ENCODE measurements around the gene PGAM1. TPM values are rescaled to one million over a fixed set of nuclear protein-coding genes. Genes with fewer than 3 reads are reported as not detected.
A peak's percentile ranks its signal among the peaks of the same experiment; 100 is the strongest.
"Not testable (repeated sequence)": the region's sequence is repeated elsewhere in the genome, so short reads cannot be mapped to it uniquely, and the experiment has no call there.

PGAM1 gene
- total and polyA plus RNA-seq, 8 donors: 29.2 to 180 (median 107) TPM

GRCh38 chr10:97411406-97411805, 14.6 kb upstream of the PGAM1 start:
- Histone ChIP-seq H3K4me1 (peaks cover 10 to 36% (median 16%) of the 10 kb centered on the region in 4 donors), H3K36me3 (no peaks in the 10 kb centered on the region), H3K9me3 (no peaks in the 10 kb centered on the region), H3K27ac (no peak overlapping the region), H3K4me3 (no peak overlapping the region), H3K27me3 (no peaks in the 10 kb centered on the region)
- WGBS, 5 donors: 67 to 77% (median 75%) methylated on average over 4 of the region's 4 CpGs
- TF ChIP-seq POLR2AphosphoS5 (IDR thresholded peaks at IDR 0.05) (no peak), CTCF (IDR thresholded peaks at IDR 0.05) (no peak), POLR2A (IDR thresholded peaks at IDR 0.05) (no peak), EP300 (IDR thresholded peaks at IDR 0.05) (no peak)
- intact Hi-C loops (cut with DNase I; ENCODE audit: low total_unique reads): no loop called here
- DNase-seq: no peak

DNA sequence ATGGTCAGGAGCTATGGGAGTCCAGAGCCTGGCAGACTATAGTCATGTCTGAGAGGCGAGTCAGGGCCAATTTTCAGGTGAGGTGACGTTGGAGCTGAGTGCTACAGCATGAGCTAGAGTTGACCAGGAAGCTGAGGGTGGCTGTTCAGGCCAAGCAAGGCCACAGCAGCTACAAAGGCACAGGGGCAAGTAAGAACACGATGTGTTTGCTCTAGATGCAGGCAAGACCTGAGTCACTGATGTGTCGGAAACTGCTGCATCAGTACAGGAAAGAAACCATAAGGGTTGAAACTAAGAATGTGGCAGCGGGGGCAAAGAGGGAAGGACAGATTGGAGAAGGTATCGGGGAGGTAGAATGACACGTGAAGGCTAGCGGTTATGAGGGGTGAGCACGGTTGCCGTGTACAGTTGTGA, 13.1 kb upstream of the PGAM1 start:
- Histone ChIP-seq H3K9me3 (no peaks in the 10 kb centered on the region), H3K27ac (peak overlapping the region in 1 of 5 donors; percentile 10), H3K27me3 (no peaks in the 10 kb centered on the region), H3K36me3 (no peaks in the 10 kb centered on the region), H3K4me1 (peaks cover 0 to 21% (median 6%) of the 10 kb centered on the region in 4 donors), H3K4me3 (no peak overlapping the region)
- 67 to 82% (median 70%) methylated on average over 10 of the region's 10 CpGs for WGBS, 5 donors
- intact Hi-C loops (cut with DNase I; ENCODE audit: low total_unique reads): no loop called here
- DNase-seq: no peak
- peak in 1 of 3 donors; percentile 3 for TF ChIP-seq POLR2AphosphoS5 (IDR thresholded peaks at IDR 0.05)
- TF ChIP-seq POLR2A (IDR thresholded peaks at IDR 0.05): no peak

DNA sequence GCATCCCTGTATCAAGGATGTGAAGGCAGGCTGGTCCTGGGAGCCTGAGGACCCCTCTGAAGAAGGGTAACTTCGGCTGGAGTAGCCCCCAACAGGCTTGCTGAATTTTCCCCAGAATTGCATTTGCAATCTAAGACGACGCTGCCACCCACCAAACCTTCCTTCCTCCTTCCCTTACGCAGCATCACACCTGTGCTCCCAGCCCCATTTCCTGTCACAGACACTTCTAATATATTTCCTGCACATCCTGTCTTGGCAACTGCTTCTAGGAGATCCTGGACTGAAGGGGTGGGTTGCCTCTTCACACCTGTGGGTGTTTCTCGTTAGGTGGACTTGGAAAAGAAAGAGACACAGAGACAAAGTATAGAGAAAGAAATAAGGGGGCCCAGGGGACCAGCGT, 9.4 kb upstream of the PGAM1 start:
- peaks cover 0 to 18% (median 7%) of the 10 kb centered on the region in 4 donors for H3K4me1 ChIP-seq
- H3K27ac ChIP-seq: no peak overlapping the region
- no peaks in the 10 kb centered on the region for H3K27me3 ChIP-seq
- no peaks in the 10 kb centered on the region for H3K36me3 ChIP-seq
- TF ChIP-seq POLR2AphosphoS5 (IDR thresholded peaks at IDR 0.05) (no peak), CTCF (IDR thresholded peaks at IDR 0.05) (no peak), POLR2A (IDR thresholded peaks at IDR 0.05) (no peak), EP300 (IDR thresholded peaks at IDR 0.05) (no peak)
- DNase-seq: no peak
- intact Hi-C loops (cut with DNase I; ENCODE audit: low total_unique reads): no loop called here
- H3K4me3 ChIP-seq: no peak overlapping the region
- 57 to 78% (median 74%) methylated on average over 6 of the region's 6 CpGs for WGBS, 5 donors
- H3K9me3 ChIP-seq: no peaks in the 10 kb centered on the region

DNA sequence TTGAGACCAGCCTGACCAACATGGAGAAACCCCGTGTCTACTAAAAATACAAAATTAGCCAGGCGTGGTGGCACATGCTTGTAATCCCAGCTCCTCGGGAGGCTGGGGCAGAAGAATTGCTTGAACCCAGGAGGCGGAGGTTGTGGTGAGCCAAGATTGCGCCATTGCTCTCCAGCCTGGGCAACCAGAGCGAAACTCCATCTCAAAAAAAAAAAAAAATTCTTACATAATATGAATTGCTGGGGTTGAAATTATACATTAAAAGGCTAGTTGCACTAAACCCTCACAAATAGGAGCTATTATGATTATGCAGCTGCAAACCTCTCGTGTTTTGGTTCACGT, 2.3 kb upstream of the PGAM1 start:
- DNase-seq; H3K4me3 ChIP-seq; H3K27me3 ChIP-seq; H3K9me3 ChIP-seq; H3K36me3 ChIP-seq; intact Hi-C loops (cut with DNase I; ENCODE audit: low total_unique reads): not testable (repeated sequence)
- Histone ChIP-seq H3K4me1 (peaks cover 20 to 41% (median 30%) of the 10 kb centered on the region in 4 donors), H3K27ac (peak overlapping the region in 2 of 5 donors; percentile 54 to 65)
- 83 to 89% (median 86%) methylated on average over 8 of the region's 8 CpGs for WGBS, 5 donors

GRCh38 chr10:97426776-97427570, 982 bp downstream of the PGAM1 start:
- peak in 1 of 2 donors; percentile 55 for DNase-seq
- WGBS, 5 donors: 4 to 11% (median 6%) methylated on average over 32 to 34 of the region's 34 CpGs
- intact Hi-C loops (cut with DNase I; ENCODE audit: low total_unique reads): no loop called here

More at GRCh38 chr10:97426776-97427570, 982 bp downstream of the PGAM1 start:
- TF ChIP-seq CTCF (IDR thresholded peaks at IDR 0.05) (no peak), POLR2AphosphoS5 (IDR thresholded peaks at IDR 0.05) (no peak), POLR2A (IDR thresholded peaks at IDR 0.05) (no peak), EP300 (IDR thresholded peaks at IDR 0.05) (no peak)
- Histone ChIP-seq H3K27me3 (no peaks in the 10 kb centered on the region), H3K36me3 (peaks cover 15 to 29% (median 28%) of the 10 kb centered on the region in 4 donors), H3K9me3 (no peaks in the 10 kb centered on the region), H3K27ac (peak overlapping the region; percentile 90 to 95 (median 92)), H3K4me1 (peaks cover 21 to 49% (median 34%) of the 10 kb centered on the region in 4 donors), H3K4me3 (peak overlapping the region; percentile 69 to 88 (median 84))

Data from stomach (tissue), 9 donors.